Pulmonary artery endothelial cell (primary cell): ENCODE results near the gene GPR35. TPM values are rescaled to one million over a fixed set of nuclear protein-coding genes. Genes with fewer than 3 reads are reported as not detected.

Experiments
- DNase-seq: peaks from one replicate; pipeline ENCODE4 v3.0.0-alpha.2; 2011; ENCODE audit warnings: low read depth, low spot score
- total RNA-seq: library from RNA; depleted of rRNA; stranded (reverse); fragments of >200 nt; gene quantifications from 2 replicates; pipeline ENCODE4 v1.2.3, GENCODE V29; 2014

Gene GPR35
- total RNA-seq, 1 donor from 2014 or later = 0.13 TPM

GRCh38 chr2:240588669-240589068, 36.6 kb upstream of the GPR35 start:
- no peak for DNase-seq

GRCh38 chr2:240589375-240589774, 35.9 kb upstream of the GPR35 start:
- DNase-seq = no peak

- no peak for DNase-seq
These were observed 35.3 kb upstream of the GPR35 start for GRCh38 chr2:240589850-240590525.

GRCh38 chr2:240590681-240591111, 34.6 kb upstream of the GPR35 start:
- no peak for DNase-seq

- DNase-seq = no peak
These were observed 34.1 kb upstream of the GPR35 start for GRCh38 chr2:240591226-240591625.

GRCh38 chr2:240591784-240592183, 33.5 kb upstream of the GPR35 start:
- DNase-seq = no peak

GRCh38 chr2:240593026-240593702, 32.1 kb upstream of the GPR35 start:
- DNase-seq = no peak

- DNase-seq = no peak
These were observed 31.4 kb upstream of the GPR35 start for GRCh38 chr2:240593703-240594451.

GRCh38 chr2:240594511-240595380, 30.5 kb upstream of the GPR35 start:
- DNase-seq = no peak

- no peak for DNase-seq
These were observed 29.8 kb upstream of the GPR35 start for GRCh38 chr2:240595381-240596079.

- no peak for DNase-seq
These were observed 29.2 kb upstream of the GPR35 start for GRCh38 chr2:240596080-240596460.

GRCh38 chr2:240596491-240596931, 28.8 kb upstream of the GPR35 start:
- DNase-seq = no peak

GRCh38 chr2:240597054-240597418, 28.2 kb upstream of the GPR35 start:
- no peak for DNase-seq

- DNase-seq = no peak
These were observed 27.7 kb upstream of the GPR35 start for GRCh38 chr2:240597419-240598181.

- no peak for DNase-seq
These were observed 26.9 kb upstream of the GPR35 start for GRCh38 chr2:240598311-240598911.

GRCh38 chr2:240599141-240599583, 26.1 kb upstream of the GPR35 start:
- DNase-seq = no peak

GRCh38 chr2:240600451-240600961, 24.8 kb upstream of the GPR35 start:
- DNase-seq = no peak

- no peak for DNase-seq
These were observed 24.0 kb upstream of the GPR35 start for GRCh38 chr2:240601061-240601830.

- DNase-seq = no peak
These were observed 23.5 kb upstream of the GPR35 start for GRCh38 chr2:240601831-240602160.
